Activated effector memory CD4-positive, alpha-beta T cell treated with anti-CD3 and anti-CD28 coated beads, Interleukin-2, amount 50 U/mL, for 16 hours (primary cell): ENCODE data around the gene AGPAT2.

Source experiments
- DNase-seq: peaks from one replicate; pipeline ENCODE4 v3.0.0-alpha.2; 2020

AGPAT2 gene

DNA sequence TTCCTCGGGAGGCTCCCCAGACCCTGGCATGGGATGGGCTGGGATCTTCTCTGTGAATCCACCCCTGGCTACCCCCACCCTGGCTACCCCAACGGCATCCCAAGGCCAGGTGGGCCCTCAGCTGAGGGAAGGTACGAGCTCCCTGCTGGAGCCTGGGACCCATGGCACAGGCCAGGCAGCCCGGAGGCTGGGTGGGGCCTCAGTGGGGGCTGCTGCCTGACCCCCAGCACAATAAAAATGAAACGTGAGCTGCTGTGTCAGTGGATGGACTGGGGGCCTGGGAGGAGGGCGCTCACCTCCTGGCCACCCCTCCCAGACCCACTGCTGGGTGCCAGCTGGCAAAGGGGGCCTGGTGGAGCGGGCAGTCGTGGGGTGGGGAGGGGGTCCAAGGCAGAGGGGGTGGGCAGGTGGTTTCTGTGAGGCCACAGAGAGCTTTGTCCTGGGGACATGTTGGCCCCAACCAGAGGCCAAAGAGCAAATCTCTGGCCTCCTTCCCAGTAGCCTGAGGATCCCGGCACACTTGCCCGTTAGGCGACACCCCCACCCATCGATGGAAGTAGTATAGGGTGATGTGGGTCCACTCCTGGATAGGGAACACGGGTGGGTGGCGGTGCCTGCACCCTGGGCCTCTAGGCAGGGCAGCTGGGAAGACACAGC, 14.7 kb downstream of the AGPAT2 start:
- no peak for DNase-seq

DNA sequence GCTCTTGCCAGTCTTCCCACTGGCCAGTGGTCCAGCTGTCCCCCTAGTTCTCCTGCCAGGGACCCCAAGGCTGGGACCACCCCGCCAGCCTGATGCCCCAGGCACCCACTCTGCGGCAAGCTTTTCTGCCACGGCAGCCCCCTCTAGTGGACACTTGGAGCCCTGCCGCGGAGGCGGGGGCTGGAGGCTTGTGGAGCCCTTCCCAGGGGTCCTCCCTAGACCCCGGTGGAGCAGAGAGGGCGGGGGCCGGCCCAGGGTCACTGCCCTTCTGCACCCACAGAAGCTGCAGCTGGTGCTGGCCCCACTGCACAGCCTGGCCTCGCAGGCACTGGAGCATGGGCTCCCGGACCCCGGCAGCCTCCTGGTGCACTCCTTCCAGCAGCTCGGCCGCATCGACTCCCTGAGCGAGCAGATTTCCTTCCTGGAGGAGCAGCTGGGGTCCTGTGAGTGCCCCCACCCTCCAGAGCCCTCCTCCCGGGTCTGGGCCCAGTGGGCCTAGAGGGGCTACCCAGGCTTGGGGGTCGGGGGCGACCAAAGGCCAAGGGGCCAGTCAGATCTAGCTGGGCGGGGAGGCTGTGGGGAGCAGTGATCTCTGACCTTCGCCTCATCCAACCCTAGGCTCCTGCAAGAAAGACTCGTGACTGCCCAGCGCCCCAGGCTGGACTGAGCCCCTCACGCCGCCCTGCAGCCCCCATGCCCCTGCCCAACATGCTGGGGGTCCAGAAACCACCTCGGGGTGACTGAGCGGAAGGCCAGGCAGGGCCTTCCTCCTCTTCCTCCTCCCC, 15.4 kb downstream of the AGPAT2 start:
- peak; percentile 81 for DNase-seq

DNA sequence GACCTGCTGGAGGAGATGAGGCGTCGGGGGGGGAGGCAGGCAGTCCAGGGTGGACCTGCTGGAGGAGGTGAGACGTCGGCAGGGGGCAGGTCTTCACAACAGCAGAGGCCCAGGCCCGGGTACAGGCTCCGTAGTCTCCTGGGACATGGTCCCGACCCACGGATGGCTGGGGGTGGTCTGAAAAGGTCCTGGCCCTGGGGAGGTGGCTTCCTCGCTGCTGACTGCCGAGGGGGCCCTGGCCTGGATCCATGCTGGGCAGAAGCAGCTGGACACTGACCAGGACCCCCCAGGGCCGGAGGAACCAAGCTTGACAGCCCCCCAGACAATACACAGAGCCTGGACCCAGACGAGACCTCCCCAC, 16.0 kb downstream of the AGPAT2 start:
- no peak for DNase-seq

DNA sequence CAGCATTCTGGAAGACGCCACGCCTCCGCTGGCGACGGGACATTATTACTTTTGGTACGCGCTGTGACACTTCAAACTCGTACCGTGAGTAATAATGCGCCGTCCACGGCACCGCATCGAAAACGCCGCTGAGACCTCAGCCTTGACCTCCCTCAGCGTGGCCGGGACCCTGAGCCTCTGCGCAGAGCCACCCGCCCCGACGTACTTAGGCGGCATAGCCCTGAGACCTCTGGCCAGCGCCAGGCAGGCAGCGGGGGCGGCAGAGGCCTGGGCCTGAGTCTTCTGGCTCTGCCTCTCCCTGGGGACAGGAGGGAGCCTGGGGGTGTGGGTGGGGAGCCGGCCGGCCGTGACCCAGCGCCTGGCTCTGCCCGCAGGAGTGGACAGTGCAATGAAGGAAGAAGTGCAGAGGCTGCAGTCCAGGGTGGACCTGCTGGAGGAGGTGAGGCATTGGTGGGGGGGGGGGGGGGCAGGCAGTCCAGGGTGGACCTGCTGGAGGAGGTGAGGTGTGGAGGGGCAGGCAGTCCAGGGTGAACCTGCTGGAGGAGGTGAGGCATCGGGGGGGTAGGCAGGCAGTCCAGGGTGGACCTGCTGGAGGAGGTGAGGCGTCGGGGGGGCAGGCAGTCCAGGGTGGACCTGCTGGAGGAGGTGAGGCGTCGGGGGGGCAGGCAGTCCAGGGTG, 16.5 kb downstream of the AGPAT2 start:
- no peak for DNase-seq

DNA sequence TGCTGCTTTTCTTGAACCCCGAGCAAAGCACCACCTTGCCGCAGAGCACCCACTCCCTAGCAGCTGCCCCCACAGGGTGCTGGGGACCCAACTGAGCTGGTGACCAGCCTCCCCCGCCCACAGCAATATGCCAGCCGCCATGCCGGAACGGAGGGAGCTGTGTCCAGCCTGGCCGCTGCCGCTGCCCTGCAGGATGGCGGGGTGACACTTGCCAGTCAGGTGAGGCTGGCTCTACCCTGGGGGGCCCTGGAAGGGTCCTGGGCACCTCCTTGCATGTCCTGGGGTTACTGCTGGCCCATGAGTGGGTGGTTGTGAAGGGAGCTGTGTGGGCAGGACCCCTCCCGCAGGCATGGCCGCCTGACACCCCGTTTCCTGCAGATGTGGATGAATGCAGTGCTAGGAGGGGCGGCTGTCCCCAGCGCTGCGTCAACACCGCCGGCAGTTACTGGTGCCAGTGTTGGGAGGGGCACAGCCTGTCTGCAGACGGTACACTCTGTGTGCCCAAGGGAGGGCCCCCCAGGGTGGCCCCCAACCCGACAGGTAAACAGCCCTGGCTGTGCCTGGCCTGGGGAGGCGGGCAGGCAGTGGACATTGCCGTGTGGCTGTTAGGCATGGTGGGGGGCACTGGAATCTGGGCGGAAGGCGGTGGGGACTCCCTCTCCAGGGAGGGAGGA, 17.3 kb downstream of the AGPAT2 start:
- no peak for DNase-seq

DNA sequence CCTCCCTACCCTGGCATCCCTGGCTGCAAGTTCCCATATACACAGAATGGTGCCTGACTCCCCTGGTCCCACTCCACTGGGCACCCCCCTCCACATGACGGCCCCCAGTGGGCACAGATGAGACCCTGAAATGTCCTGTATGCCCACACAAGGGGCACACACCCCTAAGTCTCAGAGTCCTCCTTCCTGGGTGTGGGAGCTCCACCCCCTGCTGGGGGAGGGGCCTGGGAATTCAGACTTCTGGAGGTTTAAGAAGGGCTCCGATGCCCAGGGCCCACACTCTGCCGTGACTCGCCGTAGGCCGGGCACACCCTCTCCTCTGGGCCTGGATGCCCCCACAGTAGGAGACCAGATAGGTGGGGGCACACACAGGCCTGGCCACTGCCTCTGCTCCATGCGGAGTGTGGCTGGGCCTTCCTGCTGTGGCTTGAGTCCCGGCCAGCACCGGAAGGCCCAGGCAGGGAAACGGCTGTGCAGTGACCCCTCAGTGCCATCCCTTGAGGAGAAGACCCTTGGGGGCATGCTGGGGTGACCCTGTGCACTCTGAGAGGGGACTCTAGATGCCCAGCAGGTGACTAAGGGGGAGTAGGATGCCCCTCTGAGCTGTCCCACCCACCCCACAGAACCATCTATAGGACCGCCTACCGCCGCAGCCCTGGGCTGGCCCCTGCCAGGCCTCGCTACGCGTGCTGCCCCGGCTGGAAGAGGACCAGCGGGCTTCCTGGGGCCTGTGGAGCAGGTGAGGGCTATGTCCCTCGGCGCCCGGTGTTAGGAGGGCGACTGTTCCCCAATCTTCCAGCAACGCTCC, 18.1 kb downstream of the AGPAT2 start:
- no peak for DNase-seq

DNA sequence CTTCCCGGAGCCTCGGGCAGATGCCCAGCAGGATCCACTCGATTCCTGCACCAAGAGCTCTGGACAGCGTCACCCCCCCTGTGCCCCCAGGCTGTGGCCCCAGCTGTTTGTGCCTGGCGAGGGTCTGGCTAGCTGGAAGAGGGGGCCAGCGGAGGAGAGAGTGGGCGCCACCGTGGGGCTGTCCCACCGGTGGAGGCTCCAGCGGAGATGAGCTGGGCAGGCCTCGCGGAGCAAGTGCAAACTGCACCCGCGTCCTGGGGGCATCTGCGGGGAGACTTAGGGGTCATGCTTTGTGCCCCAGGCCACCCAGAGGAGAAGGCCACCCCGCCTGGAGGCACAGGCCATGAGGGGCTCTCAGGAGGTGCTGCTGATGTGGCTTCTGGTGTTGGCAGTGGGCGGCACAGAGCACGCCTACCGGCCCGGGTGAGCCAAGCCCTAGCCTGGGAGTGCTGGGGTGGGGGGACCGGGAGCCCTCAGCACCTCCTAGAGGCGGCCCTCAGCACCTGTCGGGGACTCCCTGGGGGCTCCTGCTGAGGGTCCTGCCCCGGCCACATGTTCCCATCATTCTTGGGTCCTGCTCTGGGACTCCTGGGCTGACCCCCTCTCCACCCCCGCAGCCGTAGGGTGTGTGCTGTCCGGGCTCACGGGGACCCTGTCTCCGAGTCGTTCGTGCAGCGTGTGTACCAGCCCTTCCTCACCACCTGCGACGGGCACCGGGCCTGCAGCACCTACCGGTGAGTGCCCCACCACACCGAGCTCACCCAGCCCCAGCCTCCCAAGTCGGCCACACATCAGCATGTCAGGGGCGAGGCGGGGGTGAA, 19.1 kb downstream of the AGPAT2 start:
- no peak for DNase-seq

DNA sequence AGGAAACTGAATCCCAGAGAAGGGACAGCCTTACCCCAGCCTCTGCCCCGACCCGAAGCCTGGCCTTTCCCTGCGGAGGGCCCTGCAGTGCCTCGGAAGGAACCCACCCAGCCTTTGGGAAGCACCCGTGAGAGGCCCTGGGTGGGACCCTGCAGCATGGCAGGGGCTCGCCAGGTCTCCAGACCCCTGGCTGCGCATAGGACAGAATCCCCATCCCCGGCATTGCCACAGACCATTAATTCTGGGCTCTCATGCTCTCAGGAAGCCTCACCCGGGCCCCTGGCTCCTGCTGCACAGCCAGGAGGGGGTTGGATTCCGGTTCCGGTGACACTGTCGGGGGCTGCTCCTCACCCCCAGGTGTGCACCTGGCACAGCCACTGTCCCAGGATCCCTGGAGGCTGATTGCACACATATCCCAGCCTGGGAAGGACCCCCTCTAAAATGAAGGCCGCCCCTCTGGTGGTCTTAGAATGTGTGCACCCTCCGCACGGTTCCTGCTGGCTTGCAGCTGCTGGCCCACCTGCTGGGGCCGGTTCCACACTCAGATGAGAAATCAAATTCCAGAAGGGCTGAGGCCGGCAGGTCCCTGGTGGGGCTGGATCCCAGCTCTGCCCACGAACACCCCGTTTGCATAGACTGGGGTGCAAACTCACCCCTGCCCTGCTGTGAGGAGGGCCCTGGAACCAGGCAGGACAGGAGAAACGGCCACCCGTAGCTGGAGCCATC, 19.9 kb downstream of the AGPAT2 start:
- no peak for DNase-seq

DNA sequence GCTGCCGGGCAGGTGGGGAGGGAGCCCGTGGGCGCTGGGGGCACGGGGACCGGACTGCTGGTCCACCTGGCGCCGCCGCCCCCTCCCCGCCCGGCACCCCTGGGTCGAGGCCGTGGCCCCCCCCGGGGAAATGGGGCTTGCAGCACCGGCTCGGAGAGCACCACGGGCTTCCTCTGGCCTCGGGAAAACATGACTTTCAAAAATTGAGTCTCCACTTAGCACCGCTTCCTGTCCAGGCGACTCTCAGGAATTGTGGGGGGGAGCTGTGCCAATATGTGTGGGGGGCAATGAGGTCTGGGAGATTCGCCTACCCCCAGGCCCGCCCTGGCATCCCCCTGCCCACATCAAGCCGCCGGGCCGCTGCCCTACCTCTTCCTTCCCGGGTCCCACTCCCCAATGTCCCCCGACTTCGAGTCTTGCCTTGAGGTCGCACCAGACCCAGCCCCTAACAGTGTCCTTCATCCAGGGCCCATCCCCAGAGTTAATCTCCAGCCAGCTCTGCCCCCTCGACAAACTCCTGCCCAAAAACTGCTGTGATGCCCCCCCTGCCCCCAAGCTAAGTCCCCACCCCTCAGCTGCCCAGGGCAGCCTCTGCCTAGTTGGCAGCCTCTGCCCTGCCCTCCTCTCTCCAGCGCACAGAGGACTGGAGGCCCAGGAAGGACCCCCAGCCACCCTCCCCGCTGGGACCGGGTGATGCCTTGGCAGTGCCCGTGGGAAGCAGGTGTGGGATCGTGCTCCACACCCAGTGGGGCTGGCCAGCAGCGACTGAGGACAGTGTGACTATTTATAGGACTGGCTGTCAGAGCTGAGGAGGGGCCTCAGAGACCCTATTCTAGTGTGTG, 20.7 kb downstream of the AGPAT2 start:
- DNase-seq = no peak

DNA sequence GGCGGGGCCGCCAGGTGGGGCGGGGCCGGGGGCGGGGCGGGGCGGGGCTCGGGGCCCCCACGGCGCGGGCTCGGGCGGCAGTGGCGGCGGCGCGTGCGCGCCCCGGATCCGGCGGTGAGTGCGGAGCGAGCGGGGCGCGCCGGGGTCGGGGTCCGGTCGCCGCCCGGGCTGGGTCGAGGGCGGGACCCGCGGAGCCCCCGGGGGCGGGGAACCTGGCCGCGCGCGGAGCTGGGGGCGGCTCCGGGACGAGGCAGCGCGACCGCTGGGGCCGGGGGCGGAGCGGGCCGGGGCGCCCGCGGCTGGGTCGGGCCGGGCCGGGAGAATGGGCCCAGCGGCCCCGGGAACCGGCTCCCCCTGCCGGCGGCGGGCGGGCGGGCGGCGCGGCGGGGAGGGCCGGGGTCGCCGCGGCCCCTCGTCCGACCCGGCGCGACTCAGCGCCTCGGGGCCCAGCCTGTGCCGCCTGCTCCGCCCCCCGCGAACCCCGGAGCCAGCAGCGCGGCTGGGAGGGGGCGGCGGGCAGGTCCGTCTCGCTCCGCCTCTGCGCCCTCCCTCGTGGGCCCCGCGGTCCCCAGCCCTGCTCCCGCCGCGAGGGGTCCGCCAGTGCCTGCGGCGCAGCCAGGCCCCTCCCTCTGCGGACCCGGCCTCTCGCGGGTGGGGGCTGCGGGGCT, 21.4 kb downstream of the AGPAT2 start:
- peak; percentile 76 for DNase-seq

DNA sequence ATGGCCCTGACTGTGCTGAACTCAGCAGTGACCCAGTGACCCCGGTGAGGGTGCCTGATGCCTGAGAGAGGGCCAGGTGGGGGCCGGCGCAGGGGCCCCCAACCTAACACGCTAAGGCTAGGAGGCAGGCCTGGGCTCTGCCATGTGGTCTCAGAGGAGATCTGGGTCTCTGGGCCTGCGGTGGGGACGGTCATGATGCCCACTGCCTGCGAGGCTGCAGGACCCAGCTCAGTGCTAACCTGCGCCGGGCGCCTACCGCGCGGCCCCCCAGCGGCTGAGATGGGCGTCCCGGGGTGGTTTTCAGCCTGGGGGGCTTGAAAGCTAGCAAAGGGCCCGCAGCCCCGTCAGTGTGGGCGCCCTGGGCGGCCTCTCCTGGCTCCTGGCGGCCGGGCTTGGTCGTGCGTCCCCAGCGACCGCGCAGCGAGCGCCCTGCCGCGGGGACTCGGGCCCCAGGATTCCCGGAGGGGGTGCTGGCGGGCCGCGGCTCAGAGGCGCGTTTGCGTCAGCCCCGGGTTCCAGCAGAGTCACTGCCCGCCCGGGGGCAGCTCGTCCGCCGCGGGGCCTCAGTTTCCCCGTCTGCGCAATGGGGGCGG, 22.1 kb downstream of the AGPAT2 start:
- no peak for DNase-seq

DNA sequence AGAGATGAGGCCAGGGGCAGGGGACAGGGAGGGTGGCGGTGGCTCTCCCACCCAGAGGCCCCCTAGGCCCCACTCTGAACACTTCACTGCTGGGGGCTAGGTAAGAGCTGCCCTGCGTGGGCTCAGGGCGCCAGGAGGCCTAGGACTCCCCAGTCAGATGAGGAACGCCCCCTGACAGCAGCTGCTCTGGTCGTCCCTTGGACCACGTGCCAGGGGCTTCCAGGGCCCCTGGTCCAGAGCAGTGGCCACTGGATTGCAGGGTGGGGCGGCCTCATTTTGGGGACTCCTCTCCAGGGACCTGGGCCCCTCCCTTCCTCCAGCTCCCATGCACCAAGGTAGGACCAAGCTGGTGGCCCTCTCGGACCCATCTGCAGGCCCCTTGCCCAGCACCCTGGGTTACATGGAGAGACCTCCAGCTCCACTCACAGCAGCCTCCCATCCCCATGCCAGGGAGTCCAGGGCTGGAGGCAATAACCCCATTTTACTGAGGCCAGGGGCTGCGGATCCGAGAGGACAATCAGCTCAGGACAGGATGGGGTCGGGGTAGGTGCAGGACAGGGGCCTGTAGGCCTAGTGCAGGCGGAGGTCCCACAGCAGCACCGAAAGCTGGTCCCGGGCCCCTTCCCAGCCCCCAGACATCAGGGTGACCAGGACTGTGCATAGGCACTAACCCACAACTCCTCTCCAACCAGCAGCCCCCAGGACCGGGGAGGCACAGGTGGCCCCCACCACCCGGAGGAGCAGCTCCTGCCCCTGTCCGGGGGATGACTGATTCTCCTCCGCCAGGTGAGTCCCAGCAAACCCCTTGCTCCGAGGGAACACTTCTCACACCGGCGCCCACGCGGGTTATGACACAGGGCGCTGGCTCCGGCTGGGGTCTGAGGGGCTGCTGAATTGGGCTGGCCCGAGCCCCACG, 23.0 kb downstream of the AGPAT2 start:
- no peak for DNase-seq

DNA sequence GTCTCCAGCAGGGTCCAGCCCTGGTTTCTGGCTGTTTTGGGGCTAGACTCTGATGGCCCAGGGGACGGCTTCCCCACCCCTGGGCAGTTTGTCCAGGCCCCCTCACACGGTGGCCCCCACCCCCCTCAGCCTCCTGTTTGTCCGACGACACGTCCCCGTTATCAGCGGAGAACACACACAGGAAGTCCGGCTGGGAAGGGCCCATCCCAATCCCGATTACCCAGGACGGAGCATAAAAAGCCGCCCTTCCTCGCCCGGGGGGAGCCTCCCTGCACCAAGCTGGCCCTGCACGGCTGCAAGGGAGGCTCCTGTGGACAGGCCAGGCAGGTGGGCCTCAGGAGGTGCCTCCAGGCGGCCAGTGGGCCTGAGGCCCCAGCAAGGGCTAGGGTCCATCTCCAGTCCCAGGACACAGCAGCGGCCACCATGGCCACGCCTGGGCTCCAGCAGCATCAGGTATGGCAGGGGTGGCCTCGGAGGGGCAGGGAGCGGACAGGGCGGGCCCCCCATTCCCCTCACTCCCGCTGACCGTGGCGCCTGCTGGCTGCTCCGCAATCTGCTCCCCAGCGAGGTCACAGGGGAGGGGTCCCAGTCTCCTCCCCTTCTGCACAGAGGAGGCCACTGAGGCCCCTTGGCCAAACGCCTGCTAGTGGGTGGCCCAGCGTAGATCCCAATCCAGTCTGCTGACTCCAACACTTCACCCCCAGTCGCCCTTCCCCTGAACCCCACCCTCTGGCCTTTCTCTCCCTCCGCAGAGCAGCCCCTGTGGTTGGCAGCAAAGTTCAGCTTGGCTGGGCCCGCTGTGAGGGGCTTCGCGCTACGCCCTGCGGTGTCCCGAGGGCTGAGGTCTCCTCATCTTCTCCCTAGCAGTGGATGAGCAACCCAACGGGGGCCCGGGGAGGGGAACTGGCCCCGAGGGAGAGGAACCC, 24.3 kb downstream of the AGPAT2 start, which contains the start of gene EGFL7:
TSS of gene EGFL7 (plus strand) at position 261 of the 926 bp plus-strand sequence. CDS start 5,367 bp downstream, outside the sequence.
- no peak for DNase-seq

DNA sequence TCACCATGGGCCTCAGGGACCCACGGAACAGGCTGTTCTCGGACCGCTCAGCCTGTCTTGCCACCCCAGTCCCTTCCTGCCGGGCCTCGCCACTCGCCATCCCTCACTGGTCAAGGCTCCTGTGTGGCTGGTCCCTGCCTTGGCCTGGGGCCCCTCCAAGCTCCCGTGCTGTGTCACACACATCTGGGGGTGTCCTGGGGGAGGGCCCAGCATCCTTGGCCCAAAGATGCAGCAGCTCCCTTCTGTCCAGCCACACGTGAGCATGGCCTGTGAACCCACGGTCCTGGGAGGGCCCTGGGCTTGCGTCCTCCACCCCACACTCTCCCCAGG, 25.0 kb downstream of the AGPAT2 start:
- no peak for DNase-seq

DNA sequence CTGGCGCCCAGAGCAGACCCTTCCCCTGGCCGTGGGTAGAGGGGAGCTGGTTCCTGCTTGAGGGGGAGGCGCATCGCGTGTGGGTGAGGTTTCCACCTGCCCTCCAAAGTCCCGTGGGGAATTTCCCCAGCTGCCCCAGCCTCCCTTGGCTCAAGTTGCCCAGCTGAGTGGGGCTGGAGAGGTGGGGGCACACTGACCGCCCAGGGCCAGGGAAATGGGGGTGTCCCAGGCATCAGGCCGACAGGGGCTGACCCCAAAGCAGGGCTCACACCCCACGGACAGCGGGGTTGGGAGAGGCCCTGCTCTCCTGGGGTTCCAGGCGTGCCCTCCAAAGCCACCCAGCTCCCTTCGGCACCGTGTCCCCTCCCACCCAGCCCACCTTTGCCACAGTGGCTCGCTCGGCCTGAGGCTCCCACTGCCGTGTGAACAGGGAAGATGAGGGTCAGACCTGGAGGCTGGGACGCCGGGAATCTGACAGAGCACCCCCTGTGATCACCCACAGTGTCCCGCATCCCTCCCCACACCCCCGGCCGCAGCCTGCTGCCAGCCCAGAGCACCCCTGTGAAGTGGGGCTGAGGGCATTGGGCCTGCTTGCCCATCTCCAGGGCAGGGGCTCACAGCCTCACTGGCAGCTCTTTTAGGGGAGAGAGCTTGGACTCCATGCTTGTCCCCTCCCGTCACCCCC, 25.5 kb downstream of the AGPAT2 start:
- no peak for DNase-seq

DNA sequence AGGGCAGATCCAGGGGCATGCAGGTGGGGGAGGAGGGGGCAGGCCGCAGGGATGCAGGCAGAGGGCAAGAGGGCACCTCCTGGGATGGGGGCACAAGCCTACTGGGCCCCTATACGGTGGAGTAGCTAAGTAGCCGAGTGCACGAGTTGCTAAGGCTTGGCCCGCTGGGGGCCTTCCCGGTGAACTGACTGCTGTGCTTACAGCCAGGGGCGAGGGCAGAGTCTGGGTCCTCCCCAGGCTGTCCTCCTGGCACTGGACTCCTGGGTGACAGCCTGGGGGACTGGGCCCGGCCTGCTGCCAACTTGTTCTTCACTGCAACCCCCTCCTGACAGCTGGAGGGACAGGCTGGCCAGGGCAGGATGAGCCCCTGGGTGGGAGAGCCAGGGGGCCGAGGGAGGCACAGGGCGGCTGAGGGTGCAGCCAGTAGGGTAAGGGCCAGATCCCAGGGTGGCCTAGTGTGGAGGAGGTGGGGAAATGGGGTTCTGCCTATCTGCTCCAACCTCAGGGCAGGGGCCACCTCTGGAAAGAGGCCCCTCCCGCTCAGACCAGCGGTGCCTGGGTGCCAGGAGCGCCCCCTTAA, 26.2 kb downstream of the AGPAT2 start:
- no peak for DNase-seq
